Peyer's patch (tissue), 4 donors: ENCODE data around the gene CDKN3. TPM values are rescaled to one million over a fixed set of nuclear protein-coding genes. Genes with fewer than 3 reads are reported as not detected.

Experiments
- DNase-seq, 3 donors: peaks; one replicate each; pipeline ENCODE4 v3.0.0-alpha.2; 2017 to 2019
- H3K27ac ChIP-seq, 4 donors: fragments of 200-600 bp; sonication (generic); one replicate each; pipeline ENCODE4 v1.5.1; 2016 to 2019
- H3K27me3 ChIP-seq, 2 donors: fragments of 200-600 bp; sonication (generic); one replicate each; pipeline ENCODE4 v1.5.1; 2019
- H3K36me3 ChIP-seq, 3 donors: fragments of 200-600 bp; sonication (generic); one replicate each; pipeline ENCODE4 v1.5.1; 2016 to 2019
- H3K4me1 ChIP-seq, 4 donors: fragments of 200-600 bp; sonication (generic); one replicate each; pipeline ENCODE4 v1.5.1; 2016 to 2019
- H3K4me3 ChIP-seq, 4 donors: fragments of 200-600 bp; sonication (generic); 1 replicate in 3 of 4; 2 replicates in 1 of 4; pipeline ENCODE4 v1.5.1; 2016 to 2019; ENCODE audit warnings: mild to moderate bottlenecking in 1 of 4
- H3K9me3 ChIP-seq, 4 donors: fragments of 200-600 bp; sonication (generic); one replicate each; pipeline ENCODE4 v1.5.1; 2016 to 2019; ENCODE audit warnings: mild to moderate bottlenecking in 1 of 4
- CTCF ChIP-seq, 6 experiments: fragments of 450-650 bp in 4 of 6; fragments of 200-600 bp in 2 of 6; sonication (generic) in 1 of 6; IDR thresholded peaks; one replicate each; pipeline ENCODE4 v1.5.1; 2017 to 2019; ENCODE audit warnings: antibody characterized with exemption in 6 of 6, mild to moderate bottlenecking in 3 of 6, moderate library complexity in 1 of 6
- POLR2A ChIP-seq, 2 donors: fragments of 450-650 bp; IDR thresholded peaks; one replicate each; pipeline ENCODE4 v1.5.1; 2017; ENCODE audit warnings: antibody characterized with exemption in 2 of 2, mild to moderate bottlenecking in 2 of 2, moderate library complexity in 2 of 2
- total RNA-seq, 4 donors: library from RNA; depleted of rRNA; stranded (reverse); fragments of >200 nt; gene quantifications; one replicate each; pipeline ENCODE4 v1.1.0, GENCODE V29; 2016

Gene CDKN3
- total RNA-seq, 4 donors from 2014 or later, result 1.6 to 7.4 (median 4.3) TPM

DNA sequence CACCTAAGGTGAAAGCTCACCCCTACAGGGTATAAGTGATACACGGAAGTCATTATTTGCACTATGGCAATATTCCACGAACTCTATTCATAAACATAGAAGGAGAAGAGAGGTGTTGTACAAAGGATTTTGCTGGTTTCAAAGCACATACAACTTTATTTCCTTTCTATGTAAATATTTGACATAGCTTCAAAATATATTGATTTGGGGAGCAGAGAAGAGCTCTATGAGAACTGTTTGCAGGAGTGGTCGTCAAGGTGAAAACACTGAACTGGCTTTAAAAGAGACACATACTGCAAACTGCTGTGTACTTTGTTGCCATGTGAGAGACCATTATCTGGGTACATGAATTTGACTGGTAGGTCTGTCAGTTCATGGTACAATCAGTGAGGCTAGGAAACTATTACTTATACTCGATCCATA lies 27.7 kb downstream of the CDKN3 start:
- no peak overlapping the region for H3K27ac ChIP-seq

DNA sequence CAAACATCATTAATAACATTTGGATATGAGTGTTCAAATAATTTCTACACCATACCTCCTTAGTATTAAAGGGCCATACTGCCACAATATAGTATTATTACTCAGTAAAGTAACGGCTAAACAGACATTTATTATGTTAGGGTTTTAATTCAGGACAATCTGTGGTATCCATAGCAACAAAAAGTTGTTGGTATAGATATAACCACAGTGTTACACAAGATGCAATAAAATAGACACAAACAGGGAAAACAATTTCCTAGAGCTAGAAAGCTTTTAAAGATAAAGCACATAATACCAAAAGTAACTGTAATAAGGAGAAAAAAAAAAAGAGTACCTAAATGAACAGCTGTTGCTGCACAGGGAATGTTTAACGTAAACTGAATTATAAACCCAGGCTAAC lies 28.3 kb downstream of the CDKN3 start:
- Histone ChIP-seq H3K4me1 (no peaks in the 10 kb centered on the region), H3K9me3 (no peaks in the 10 kb centered on the region), H3K36me3 (peaks cover 0 to 43% (median 0%) of the 10 kb centered on the region in 3 donors), H3K27me3 (no peaks in the 10 kb centered on the region), H3K27ac (no peak overlapping the region), H3K4me3 (no peak overlapping the region)
- no peak for DNase-seq
- TF ChIP-seq CTCF (IDR thresholded peaks at IDR 0.05) (no peak), POLR2A (IDR thresholded peaks at IDR 0.05) (no peak)

More for the DNA sequence above, 27.7 kb downstream of the CDKN3 start:
- H3K27me3 ChIP-seq, result no peaks in the 10 kb centered on the region
- no peak for DNase-seq
- H3K4me3 ChIP-seq, result no peak overlapping the region
- TF ChIP-seq POLR2A (IDR thresholded peaks at IDR 0.05) (no peak), CTCF (IDR thresholded peaks at IDR 0.05) (no peak)
- no peaks in the 10 kb centered on the region for H3K4me1 ChIP-seq
- H3K36me3 ChIP-seq, result peaks cover 0 to 37% (median 0%) of the 10 kb centered on the region in 3 donors
- H3K9me3 ChIP-seq, result no peaks in the 10 kb centered on the region

DNA sequence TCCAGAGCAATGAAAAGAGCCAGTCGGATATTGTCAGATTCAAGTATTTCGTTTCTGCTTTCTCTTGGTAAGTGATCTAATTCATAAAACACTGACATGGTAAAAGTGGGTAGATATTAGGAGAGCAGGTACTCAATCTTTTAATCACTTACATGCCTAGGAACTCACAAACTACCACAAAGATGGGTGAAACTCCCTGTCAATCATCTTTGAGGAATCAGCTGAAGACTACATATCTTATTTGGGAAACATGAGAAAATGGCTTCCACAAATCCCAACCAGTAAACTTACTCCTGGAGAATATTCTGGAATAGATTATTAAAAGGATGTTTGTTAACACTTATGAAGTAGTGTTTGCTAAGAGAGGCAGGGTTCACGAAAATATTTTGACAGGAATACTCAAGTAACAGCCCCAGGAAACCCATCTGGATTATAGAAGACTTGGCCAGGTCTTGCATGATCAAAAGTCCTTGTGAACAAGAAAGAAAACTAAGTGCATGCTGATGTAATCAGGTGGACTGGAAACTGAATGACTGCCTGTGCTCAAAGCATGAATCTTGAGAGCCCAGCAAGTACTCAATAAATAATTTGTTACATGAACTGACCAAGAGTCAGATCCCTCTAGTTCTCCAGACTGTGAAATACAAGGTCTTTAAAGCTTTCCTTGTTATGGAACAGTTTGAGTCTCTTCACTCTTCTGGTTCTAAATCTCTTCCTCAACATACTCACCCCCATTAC lies 28.9 kb downstream of the CDKN3 start:
- Histone ChIP-seq H3K4me1 (no peaks in the 10 kb centered on the region), H3K27me3 (no peaks in the 10 kb centered on the region), H3K36me3 (peaks cover 0 to 47% (median 0%) of the 10 kb centered on the region in 3 donors), H3K9me3 (no peaks in the 10 kb centered on the region), H3K27ac (no peak overlapping the region), H3K4me3 (no peak overlapping the region)
- TF ChIP-seq CTCF (IDR thresholded peaks at IDR 0.05) (no peak), POLR2A (IDR thresholded peaks at IDR 0.05) (no peak)
- DNase-seq, result no peak

- no peaks in the 10 kb centered on the region for H3K4me1 ChIP-seq
- no peaks in the 10 kb centered on the region for H3K9me3 ChIP-seq
- no peaks in the 10 kb centered on the region for H3K27me3 ChIP-seq
- no peak overlapping the region for H3K4me3 ChIP-seq
- TF ChIP-seq CTCF (IDR thresholded peaks at IDR 0.05) (no peak), POLR2A (IDR thresholded peaks at IDR 0.05) (no peak)
- no peak for DNase-seq
- H3K36me3 ChIP-seq, result peaks cover 0 to 52% (median 0%) of the 10 kb centered on the region in 3 donors
- no peak overlapping the region for H3K27ac ChIP-seq
Observed at GRCh38 chr14:54427871-54428270, 31.1 kb downstream of the CDKN3 start.

- Histone ChIP-seq H3K27ac (no peak overlapping the region), H3K9me3 (no peaks in the 10 kb centered on the region), H3K4me3 (no peak overlapping the region), H3K36me3 (peaks cover 0 to 52% (median 0%) of the 10 kb centered on the region in 3 donors), H3K27me3 (no peaks in the 10 kb centered on the region), H3K4me1 (no peaks in the 10 kb centered on the region)
- no peak for DNase-seq
- TF ChIP-seq POLR2A (IDR thresholded peaks at IDR 0.05) (no peak), CTCF (IDR thresholded peaks at IDR 0.05) (no peak)
Observed at GRCh38 chr14:54428527-54428926, 31.7 kb downstream of the CDKN3 start.
